ENCODE results near the gene CMIP. TPM values are rescaled to one million over a fixed set of nuclear protein-coding genes. Genes with fewer than 3 reads are reported as not detected.

The CMIP gene
- total RNA-seq, 1 experiment from 2014 or later = 48.2 TPM

DNA sequence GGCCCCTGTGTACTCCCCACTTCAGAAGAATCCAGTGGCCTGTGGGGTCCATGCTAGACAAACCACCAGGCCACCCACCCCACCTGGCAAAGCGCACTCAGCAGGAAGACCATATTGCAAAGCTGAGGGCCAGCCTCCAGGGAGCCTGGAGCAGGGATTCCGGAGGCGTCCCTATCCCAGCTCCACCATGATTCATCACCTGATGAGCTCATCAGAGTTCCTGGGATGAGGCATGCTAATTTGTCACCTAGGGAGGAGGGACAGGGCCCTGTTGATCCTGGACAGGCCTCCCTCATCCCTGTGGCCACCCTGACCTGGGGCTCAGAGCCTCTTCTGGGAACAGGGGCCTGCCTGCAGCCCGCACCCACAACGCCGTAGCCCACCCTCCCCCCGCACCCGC lies 202.9 kb downstream of the CMIP start:
- Histone ChIP-seq H2BK20ac (ENCODE audit: low read depth, low read length, poor library complexity, severe bottlenecking) (no peak overlapping the region), H3T11ph (ENCODE audit: low read length) (no peak overlapping the region), H3K14ac (ENCODE audit: insufficient read depth, low read length) (no peak overlapping the region), H4K20me1 (ENCODE audit: control insufficient read depth, insufficient read depth, insufficient read length) (peaks cover 4% of the 10 kb centered on the region), H3K23me2 (ENCODE audit: insufficient read length, low read depth, low read length, poor library complexity, severe bottlenecking) (peaks cover 3% of the 10 kb centered on the region), H3K9me3 (ENCODE audit: control insufficient read depth, low read depth, low read length) (no peaks in the 10 kb centered on the region), H3K9ac (ENCODE audit: extremely low read depth, insufficient read length, low read length) (no peak overlapping the region), H2BK15ac (ENCODE audit: low read depth, low read length) (no peak overlapping the region), H3K4ac (ENCODE audit: low read depth, low read length) (no peak overlapping the region), H3K56ac (ENCODE audit: insufficient read length, low read depth, low read length) (no peak overlapping the region), H4K91ac (ENCODE audit: insufficient read length, low read depth, low read length) (no peak overlapping the region), H3K4me1 (ENCODE audit: insufficient read depth, low read length) (peaks cover 10% of the 10 kb centered on the region; the same call in 1 of the 2 replicates), H3K79me1 (ENCODE audit: insufficient read depth, low read depth, low read length, poor library complexity, severe bottlenecking) (no peaks in the 10 kb centered on the region), H2AK5ac (ENCODE audit: insufficient read length, low read length) (no peak overlapping the region), H2BK12ac (ENCODE audit: insufficient read length, low read depth, low read length) (no peak overlapping the region), H3K79me2 (ENCODE audit: insufficient read depth, low read length) (no peaks in the 10 kb centered on the region), H2BK120ac (ENCODE audit: low read depth, low read length, poor library complexity, severe bottlenecking) (no peak overlapping the region), H2AFZ (ENCODE audit: low read length) (no peak overlapping the region), H3K18ac (ENCODE audit: insufficient read length, low read depth, low read length) (no peak overlapping the region), H4K8ac (replicated peaks; ENCODE audit: insufficient read length, low read depth, low read length) (no peak overlapping the region), H3K23ac (ENCODE audit: insufficient read length, low read depth, low read length) (no peak overlapping the region), H3K27ac (ENCODE audit: insufficient read length, low read depth, low read length) (no peak overlapping the region), H4K5ac (ENCODE audit: insufficient read length, low read depth, low read length) (no peak overlapping the region), H2BK5ac (ENCODE audit: insufficient read length, low read length) (no peak overlapping the region), H3K4me2 (ENCODE audit: insufficient read depth, insufficient read length, low read length) (no peak overlapping the region), H3K27me3 (ENCODE audit: insufficient read depth, low read length) (no peaks in the 10 kb centered on the region)
- no CpG with 5 or more reads among the region's 8 CpGs for WGBS (ENCODE audit: extremely low coverage, insufficient read length, low lambda C conversion rate)
- no peak for TF ChIP-seq CTCF (conservative IDR thresholded peaks at IDR 0.05)
- Mint-ChIP-seq H3K4me1 (peaks cover 43 to 54% of the 10 kb centered on the region in 2 experiments), H3K9me3 (no peaks in the 10 kb centered on the region), H3K4me3 (no peak overlapping the region), H3K27ac (peak overlapping the region; percentile 88 to 96 (median 94); a peak in 6 of 7 replicates), H3K36me3 (ENCODE audit: insufficient read depth in 1 of 3, low read depth in 3 of 3) (no peaks in the 10 kb centered on the region; a peak in 2 of 7 replicates), H3K27me3 (ENCODE audit: low read depth) (no peaks in the 10 kb centered on the region)
- DNase-seq = peak; percentile 55

Data from H9 (cell line).